DND-41 (cell line): ENCODE data around the gene TRIM67.

Source experiments
- ATAC-seq: fragments of 200-7000 bp; cut with Tn5 transposase; 3 replicates; pipeline ENCODE4 v1.9.1; 2021; ENCODE audit warnings: low read depth; ENCODE audit not compliant: insufficient read depth
- DNase-seq: peaks from one replicate; pipeline ENCODE4 v3.0.0-alpha.2; 2020
- H2AFZ ChIP-seq: 2 replicates; pipeline ENCODE4 v1.6.0; 2012; ENCODE audit warnings: low read depth, low read length
- H3K27ac ChIP-seq: 2 replicates; pipeline ENCODE4 v1.5.1; 2012; ENCODE audit warnings: low read length, inconsistent platforms
- H3K27me3 ChIP-seq: fragments of 200-600 bp; sonication (generic); 2 replicates; pipeline ENCODE4 v1.6.0; 2012; ENCODE audit warnings: low read length, mild to moderate bottlenecking, inconsistent platforms; ENCODE audit not compliant: insufficient read depth, poor library complexity
- H3K36me3 ChIP-seq: 2 replicates; pipeline ENCODE4 v1.5.1; 2012; ENCODE audit warnings: low read length, inconsistent platforms; ENCODE audit not compliant: insufficient read depth
- H3K4me1 ChIP-seq: 2 replicates; pipeline ENCODE4 v1.5.1; 2012; ENCODE audit warnings: mild to moderate bottlenecking, low read length; ENCODE audit not compliant: insufficient read depth
- H3K4me2 ChIP-seq: 2 replicates; pipeline ENCODE4 v1.6.0; 2012; ENCODE audit warnings: mild to moderate bottlenecking, moderate library complexity, low read length, inconsistent platforms; ENCODE audit not compliant: insufficient read depth
- H3K4me3 ChIP-seq, 2 experiments: fragments of 200-600 bp in 1 of 2; shearing (Covaris generic) in 1 of 2; 2 replicates each; pipeline ENCODE4 v1.5.1; 2012 to 2016; ENCODE audit warnings: inconsistent platforms in 2 of 2, low read length in 2 of 2, mild to moderate bottlenecking in 2 of 2, low read depth in 1 of 2, moderate library complexity in 1 of 2
- H3K79me2 ChIP-seq: 2 replicates; pipeline ENCODE4 v1.6.0; 2012; ENCODE audit warnings: low read length, inconsistent platforms; ENCODE audit not compliant: insufficient read depth
- H3K9ac ChIP-seq: 2 replicates; pipeline ENCODE4 v1.6.0; 2012; ENCODE audit warnings: low read depth, mild to moderate bottlenecking, inconsistent platforms, low read length, moderate library complexity
- H3K9me3 ChIP-seq: 2 replicates; pipeline ENCODE4 v1.5.1; 2012; ENCODE audit warnings: low read length, moderate library complexity, mild to moderate bottlenecking, inconsistent platforms; ENCODE audit not compliant: insufficient read depth, severe bottlenecking
- H4K20me1 ChIP-seq: 2 replicates; pipeline ENCODE4 v1.6.0; 2012; ENCODE audit warnings: low read length; ENCODE audit not compliant: insufficient read depth
- EZH2 ChIP-seq: IDR thresholded peaks from 3 replicates; pipeline ENCODE4 v1.6.1; 2012; ENCODE audit warnings: borderline replicate concordance, low read depth, mild to moderate bottlenecking, moderate library complexity, low read length, inconsistent platforms; ENCODE audit not compliant: severe bottlenecking
- TF ChIP-seq, protein P1 (sequence below): IDR thresholded peaks from 2 replicates; pipeline ENCODE4 v1.5.1; 2012; ENCODE audit warnings: borderline replicate concordance, low read length, moderate library complexity, mild to moderate bottlenecking; ENCODE audit not compliant: poor library complexity, severe bottlenecking; ENCODE audit errors: extremely low read depth

TRIM67 gene

DNA sequence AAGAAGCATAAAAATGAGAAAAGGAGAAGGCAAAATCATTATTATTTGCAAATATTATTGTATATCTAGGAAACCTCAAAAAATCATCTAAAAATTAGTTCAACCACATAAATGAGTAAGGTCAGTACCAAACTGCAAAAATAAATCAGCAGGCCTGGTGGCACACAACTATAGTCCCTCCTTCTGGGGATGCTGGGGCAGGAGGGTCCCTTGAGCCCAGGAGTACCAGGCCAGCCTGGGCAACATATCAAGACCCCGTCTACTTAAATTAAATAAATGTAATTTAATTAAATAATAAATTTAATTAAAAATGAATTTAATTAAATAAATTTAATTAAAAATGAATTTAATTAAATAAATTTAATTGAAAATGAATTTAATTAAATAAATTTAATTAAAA is 40.3 kb upstream of the TRIM67 start:
- no peak overlapping the region for H2AFZ ChIP-seq
- no peak overlapping the region for H3K4me2 ChIP-seq
- H3K9ac ChIP-seq: no peak overlapping the region
- no peak for ATAC-seq
- H3K4me1 ChIP-seq: no peaks in the 10 kb centered on the region
- H3K27ac ChIP-seq: no peak overlapping the region
- DNase-seq: no peak
- peaks cover 13% of the 10 kb centered on the region for H3K27me3 ChIP-seq
- H3K36me3 ChIP-seq: no peaks in the 10 kb centered on the region
- no peaks in the 10 kb centered on the region for H3K79me2 ChIP-seq
- H3K4me3 ChIP-seq: no peak overlapping the region
- TF ChIP-seq, protein P1, sequence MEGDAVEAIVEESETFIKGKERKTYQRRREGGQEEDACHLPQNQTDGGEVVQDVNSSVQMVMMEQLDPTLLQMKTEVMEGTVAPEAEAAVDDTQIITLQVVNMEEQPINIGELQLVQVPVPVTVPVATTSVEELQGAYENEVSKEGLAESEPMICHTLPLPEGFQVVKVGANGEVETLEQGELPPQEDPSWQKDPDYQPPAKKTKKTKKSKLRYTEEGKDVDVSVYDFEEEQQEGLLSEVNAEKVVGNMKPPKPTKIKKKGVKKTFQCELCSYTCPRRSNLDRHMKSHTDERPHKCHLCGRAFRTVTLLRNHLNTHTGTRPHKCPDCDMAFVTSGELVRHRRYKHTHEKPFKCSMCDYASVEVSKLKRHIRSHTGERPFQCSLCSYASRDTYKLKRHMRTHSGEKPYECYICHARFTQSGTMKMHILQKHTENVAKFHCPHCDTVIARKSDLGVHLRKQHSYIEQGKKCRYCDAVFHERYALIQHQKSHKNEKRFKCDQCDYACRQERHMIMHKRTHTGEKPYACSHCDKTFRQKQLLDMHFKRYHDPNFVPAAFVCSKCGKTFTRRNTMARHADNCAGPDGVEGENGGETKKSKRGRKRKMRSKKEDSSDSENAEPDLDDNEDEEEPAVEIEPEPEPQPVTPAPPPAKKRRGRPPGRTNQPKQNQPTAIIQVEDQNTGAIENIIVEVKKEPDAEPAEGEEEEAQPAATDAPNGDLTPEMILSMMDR: no peak
- no peak for TF ChIP-seq EZH2
- H4K20me1 ChIP-seq: no peaks in the 10 kb centered on the region
- no peaks in the 10 kb centered on the region for H3K9me3 ChIP-seq

DNA sequence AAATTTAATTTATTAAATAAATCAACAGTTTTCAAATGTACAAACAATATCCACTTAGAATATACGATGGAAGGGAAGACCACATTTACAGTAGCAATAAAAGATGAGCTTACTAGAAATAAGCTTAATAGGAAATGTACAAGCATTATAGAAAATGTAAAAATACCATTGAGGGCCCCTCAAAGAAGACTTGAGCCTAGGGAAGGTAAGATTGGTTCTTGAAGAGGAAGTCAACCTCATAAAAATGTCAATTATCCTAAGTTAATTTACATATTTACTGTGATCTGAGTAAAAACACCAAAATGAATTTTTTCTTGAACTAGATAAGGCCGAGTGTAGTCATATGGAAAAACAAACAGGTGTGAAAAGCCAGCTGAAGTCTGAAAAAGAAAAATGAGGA is 39.7 kb upstream of the TRIM67 start:
- H2AFZ ChIP-seq: no peak overlapping the region

DNA sequence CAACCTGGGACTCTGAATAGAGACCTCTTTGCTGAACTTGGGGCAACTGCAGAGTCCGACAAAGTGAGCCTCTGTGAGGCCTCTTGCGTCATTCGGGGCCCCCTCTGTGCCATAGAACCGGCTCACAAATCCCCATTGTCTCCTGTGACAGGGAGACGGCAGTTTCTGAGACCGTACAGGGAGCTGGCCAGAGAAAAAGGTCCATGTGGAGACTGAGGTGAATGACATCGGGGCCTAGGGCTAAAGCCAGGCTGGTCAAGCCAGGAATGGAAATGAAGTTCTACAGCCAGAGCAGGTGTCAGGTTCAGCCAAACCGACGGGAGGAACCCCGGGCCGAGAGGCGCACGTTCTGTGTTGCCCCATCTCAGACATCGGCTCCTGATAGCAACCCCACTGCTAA is 37.1 kb upstream of the TRIM67 start:
- no peaks in the 10 kb centered on the region for H3K36me3 ChIP-seq
- no peak overlapping the region for H3K4me3 ChIP-seq
- H3K9ac ChIP-seq: no peak overlapping the region
- no peaks in the 10 kb centered on the region for H3K4me1 ChIP-seq
- DNase-seq: no peak
- peaks cover 7% of the 10 kb centered on the region for H3K27me3 ChIP-seq
- TF ChIP-seq, protein P1: no peak
- TF ChIP-seq EZH2: no peak
- no peaks in the 10 kb centered on the region for H3K9me3 ChIP-seq
- no peak overlapping the region for H2AFZ ChIP-seq
- no peak for ATAC-seq
- H3K27ac ChIP-seq: no peak overlapping the region
- no peaks in the 10 kb centered on the region for H3K79me2 ChIP-seq
- no peak overlapping the region for H3K4me2 ChIP-seq
- H4K20me1 ChIP-seq: no peaks in the 10 kb centered on the region

More for the DNA sequence above, 39.7 kb upstream of the TRIM67 start:
- H3K9ac ChIP-seq: no peak overlapping the region
- no peaks in the 10 kb centered on the region for H4K20me1 ChIP-seq
- no peaks in the 10 kb centered on the region for H3K36me3 ChIP-seq
- DNase-seq: no peak
- H3K4me1 ChIP-seq: no peaks in the 10 kb centered on the region
- H3K9me3 ChIP-seq: no peaks in the 10 kb centered on the region
- H3K4me3 ChIP-seq: no peak overlapping the region
- no peak overlapping the region for H3K27ac ChIP-seq
- no peaks in the 10 kb centered on the region for H3K79me2 ChIP-seq
- TF ChIP-seq, protein P1: no peak
- TF ChIP-seq EZH2: no peak
- no peak overlapping the region for H3K4me2 ChIP-seq
- no peak for ATAC-seq
- peaks cover 10% of the 10 kb centered on the region for H3K27me3 ChIP-seq
